Mesenchymal stem cell (in vitro differentiated cells and primary cell): ENCODE measurements around the gene ZBTB24.
A peak's percentile ranks its signal among the peaks of the same experiment; 100 is the strongest.

Experiments used
- DNase-seq: peaks from one replicate; pipeline ENCODE4 v3.0.0-alpha.2; 2013
- H2AFZ ChIP-seq: one replicate; pipeline ENCODE4 v1.6.1; 2013; ENCODE audit warnings: low read depth, mild to moderate bottlenecking, control low read depth, inconsistent platforms, low read length, moderate library complexity
- H2AK5ac ChIP-seq: 2 replicates; pipeline ENCODE4 v1.6.1; 2013; ENCODE audit warnings: low read length, moderate library complexity, mild to moderate bottlenecking, inconsistent platforms; ENCODE audit not compliant: severe bottlenecking
- H2BK120ac ChIP-seq: one replicate; pipeline ENCODE4 v1.6.1; 2013; ENCODE audit warnings: low read depth, mild to moderate bottlenecking, inconsistent platforms, low read length, moderate library complexity
- H2BK12ac ChIP-seq, 2 experiments: one replicate each; pipeline ENCODE4 v1.6.1; 2013; ENCODE audit warnings: inconsistent platforms in 2 of 2, low read length in 2 of 2, mild to moderate bottlenecking in 2 of 2, moderate library complexity in 2 of 2, control low read depth in 1 of 2
- H2BK15ac ChIP-seq: one replicate; pipeline ENCODE4 v1.6.1; 2013; ENCODE audit warnings: mild to moderate bottlenecking, low read depth, inconsistent platforms; ENCODE audit not compliant: poor library complexity, severe bottlenecking
- H2BK5ac ChIP-seq: 2 replicates; pipeline ENCODE4 v1.6.1; 2013; ENCODE audit warnings: low read depth, mild to moderate bottlenecking, low read length, control low read depth, inconsistent platforms; ENCODE audit not compliant: poor library complexity, severe bottlenecking
- H3K14ac ChIP-seq, 2 experiments: one replicate each; pipeline ENCODE4 v1.6.1; 2013; ENCODE audit warnings: inconsistent platforms in 2 of 2, low read length in 2 of 2, control low read depth in 1 of 2, mild to moderate bottlenecking in 1 of 2, moderate library complexity in 1 of 2
- H3K18ac ChIP-seq, 2 experiments: one replicate each; pipeline ENCODE4 v1.6.1; 2013; ENCODE audit warnings: inconsistent platforms in 2 of 2, low read length in 2 of 2, control low read depth in 1 of 2, low read depth in 1 of 2, mild to moderate bottlenecking in 1 of 2
- H3K23ac ChIP-seq, 2 experiments: one replicate each; pipeline ENCODE4 v1.6.1; 2013; ENCODE audit warnings: inconsistent platforms in 2 of 2, low read length in 2 of 2, mild to moderate bottlenecking in 2 of 2, moderate library complexity in 2 of 2, control low read depth in 1 of 2
- H3K27ac ChIP-seq: 2 replicates; pipeline ENCODE4 v1.5.1; 2013; ENCODE audit warnings: mild to moderate bottlenecking, moderate library complexity, low read length, control low read depth, inconsistent platforms; ENCODE audit not compliant: poor library complexity, severe bottlenecking
- H3K27me3 ChIP-seq, 2 experiments: 2 replicates each; pipeline versions ENCODE4 v1.6.1 to v1.7.0; 2013; ENCODE audit warnings: low read length in 2 of 2, mild to moderate bottlenecking in 2 of 2, moderate library complexity in 2 of 2, control low read depth in 1 of 2, inconsistent platforms in 1 of 2; ENCODE audit not compliant: control insufficient read depth in 1 of 2, insufficient read depth in 1 of 2
- H3K36me3 ChIP-seq, 2 experiments: 2 replicates each; pipeline versions ENCODE4 v1.6.1 to v1.7.0; 2013; ENCODE audit warnings: low read length in 2 of 2, control low read depth in 1 of 2, inconsistent platforms in 1 of 2, low read depth in 1 of 2, mild to moderate bottlenecking in 1 of 2; ENCODE audit not compliant: insufficient read depth in 2 of 2, control insufficient read depth in 1 of 2
- H3K4ac ChIP-seq, 2 experiments: one replicate each; pipeline ENCODE4 v1.6.1; 2013; ENCODE audit warnings: inconsistent platforms in 2 of 2, low read length in 2 of 2, mild to moderate bottlenecking in 2 of 2, moderate library complexity in 2 of 2, control low read depth in 1 of 2, low read depth in 1 of 2
- H3K4me1 ChIP-seq: 2 replicates; pipeline ENCODE4 v1.6.1; 2013; ENCODE audit warnings: low read depth, low read length, control low read depth; ENCODE audit not compliant: control insufficient read depth, insufficient read depth
- H3K4me2 ChIP-seq: 2 replicates; pipeline ENCODE4 v1.6.1; 2013; ENCODE audit warnings: low read length, mild to moderate bottlenecking, inconsistent platforms; ENCODE audit not compliant: poor library complexity, severe bottlenecking
- H3K4me3 ChIP-seq, 2 experiments: 2 replicates each; pipeline versions ENCODE4 v1.5.1 to v1.7.0; 2013; ENCODE audit warnings: low read length in 2 of 2, mild to moderate bottlenecking in 2 of 2, control low read depth in 1 of 2, low read depth in 1 of 2; ENCODE audit not compliant: insufficient read depth in 1 of 2
- H3K79me1 ChIP-seq: replicated peaks from 2 replicates; pipeline ENCODE4 v1.6.1; 2013; ENCODE audit warnings: mild to moderate bottlenecking, control low read depth, low read length, inconsistent platforms; ENCODE audit not compliant: poor library complexity, severe bottlenecking
- H3K9ac ChIP-seq: 2 replicates; pipeline ENCODE4 v1.7.0; 2013; ENCODE audit warnings: mild to moderate bottlenecking, low read length, moderate library complexity
- H3K9me3 ChIP-seq: 2 replicates; pipeline ENCODE4 v1.7.0; 2013; ENCODE audit warnings: mild to moderate bottlenecking, low read length; ENCODE audit not compliant: control insufficient read depth
- H4K8ac ChIP-seq: one replicate; pipeline ENCODE4 v1.6.1; 2013; ENCODE audit warnings: inconsistent platforms, mild to moderate bottlenecking, low read length, moderate library complexity
- H4K91ac ChIP-seq: one replicate; pipeline ENCODE4 v1.6.1; 2013; ENCODE audit warnings: mild to moderate bottlenecking, low read length, inconsistent platforms
- WGBS: methylation state at CpG from one replicate; pipeline ENCODE4 v1.1.7; 2013; ENCODE audit warnings: mixed read lengths; 5-methylcytosine and 5-hydroxymethylcytosine counted together

The ZBTB24 gene

GRCh38 chr6:109516929-109517328 is 33.9 kb upstream of the ZBTB24 start:
- H3K27ac ChIP-seq, result no peak overlapping the region
- no peak overlapping the region for H3K4ac ChIP-seq
- H3K9ac ChIP-seq, result no peak overlapping the region
- no peak overlapping the region for H2BK120ac ChIP-seq
- no peak overlapping the region for H3K4me2 ChIP-seq
- no peaks in the 10 kb centered on the region for H3K4me1 ChIP-seq
- no peak overlapping the region for H2BK12ac ChIP-seq
- no peaks in the 10 kb centered on the region for H3K9me3 ChIP-seq
- no peak overlapping the region for H2AFZ ChIP-seq
- H3K23ac ChIP-seq, result no peak overlapping the region
- no peak overlapping the region for H3K18ac ChIP-seq
- H3K36me3 ChIP-seq, result no peaks in the 10 kb centered on the region
- DNase-seq, result no peak
- no peaks in the 10 kb centered on the region for H3K27me3 ChIP-seq
- H3K79me1 ChIP-seq, result no peaks in the 10 kb centered on the region
- no peak overlapping the region for H4K8ac ChIP-seq
- no peak overlapping the region for H3K14ac ChIP-seq
- H3K4me3 ChIP-seq, result no peak overlapping the region
- no peak overlapping the region for H2BK5ac ChIP-seq
- no peak overlapping the region for H2AK5ac ChIP-seq
- no peak overlapping the region for H4K91ac ChIP-seq
- H2BK15ac ChIP-seq, result no peak overlapping the region
- 40% methylated on average over 3 of the region's 3 CpGs for WGBS

- no peak overlapping the region for H3K18ac ChIP-seq
- H3K79me1 ChIP-seq, result no peaks in the 10 kb centered on the region
- no peak overlapping the region for H3K23ac ChIP-seq
- DNase-seq, result no peak
- H2BK120ac ChIP-seq, result no peak overlapping the region
- H2AK5ac ChIP-seq, result no peak overlapping the region
- H3K9ac ChIP-seq, result no peak overlapping the region
- no peak overlapping the region for H3K14ac ChIP-seq
- H3K9me3 ChIP-seq, result no peaks in the 10 kb centered on the region
- 76% methylated on average over 2 of the region's 6 CpGs for WGBS
- H2BK15ac ChIP-seq, result no peak overlapping the region
- no peak overlapping the region for H3K4me2 ChIP-seq
- no peaks in the 10 kb centered on the region for H3K27me3 ChIP-seq
- no peak overlapping the region for H3K4me3 ChIP-seq
- no peak overlapping the region for H3K27ac ChIP-seq
- H4K8ac ChIP-seq, result no peak overlapping the region
- no peaks in the 10 kb centered on the region for H3K4me1 ChIP-seq
- no peak overlapping the region for H4K91ac ChIP-seq
- no peak overlapping the region for H3K4ac ChIP-seq
- H2BK12ac ChIP-seq, result no peak overlapping the region
- H3K36me3 ChIP-seq, result no peaks in the 10 kb centered on the region
- H2AFZ ChIP-seq, result no peak overlapping the region
- H2BK5ac ChIP-seq, result no peak overlapping the region
Observed at GRCh38 chr6:109515781-109516409, 32.9 kb upstream of the ZBTB24 start.

- H3K4me1 ChIP-seq, result no peaks in the 10 kb centered on the region
- no peak overlapping the region for H2BK5ac ChIP-seq
- no peaks in the 10 kb centered on the region for H3K36me3 ChIP-seq
- H3K14ac ChIP-seq, result no peak overlapping the region
- no peaks in the 10 kb centered on the region for H3K9me3 ChIP-seq
- DNase-seq, result no peak
- no peak overlapping the region for H3K4ac ChIP-seq
- no peak overlapping the region for H3K9ac ChIP-seq
- 90% methylated on average over 3 of the region's 3 CpGs for WGBS
- no peaks in the 10 kb centered on the region for H3K27me3 ChIP-seq
- no peak overlapping the region for H2BK15ac ChIP-seq
- H2BK120ac ChIP-seq, result no peak overlapping the region
- no peak overlapping the region for H3K27ac ChIP-seq
- H4K8ac ChIP-seq, result no peak overlapping the region
- H2AFZ ChIP-seq, result no peak overlapping the region
- H3K79me1 ChIP-seq, result no peaks in the 10 kb centered on the region
- no peak overlapping the region for H3K18ac ChIP-seq
- H3K4me2 ChIP-seq, result no peak overlapping the region
- H3K4me3 ChIP-seq, result no peak overlapping the region
- no peak overlapping the region for H2BK12ac ChIP-seq
- no peak overlapping the region for H2AK5ac ChIP-seq
- H4K91ac ChIP-seq, result no peak overlapping the region
- H3K23ac ChIP-seq, result no peak overlapping the region
Observed at GRCh38 chr6:109514946-109515345, 31.9 kb upstream of the ZBTB24 start.

- H2AK5ac ChIP-seq, result no peak overlapping the region
- H4K8ac ChIP-seq, result no peak overlapping the region
- no peaks in the 10 kb centered on the region for H3K9me3 ChIP-seq
- no peak overlapping the region for H2BK120ac ChIP-seq
- no peak overlapping the region for H3K4me2 ChIP-seq
- H3K14ac ChIP-seq, result no peak overlapping the region
- no peak overlapping the region for H2BK15ac ChIP-seq
- no peak overlapping the region for H2BK12ac ChIP-seq
- peak overlapping the region; percentile 4 for H3K27ac ChIP-seq
- no peak overlapping the region for H3K4ac ChIP-seq
- no peak overlapping the region for H3K18ac ChIP-seq
- peaks cover 0 to 3% of the 10 kb centered on the region in 2 experiments for H3K27me3 ChIP-seq
- H3K79me1 ChIP-seq, result no peaks in the 10 kb centered on the region
- peak; percentile 51 for DNase-seq
- H3K23ac ChIP-seq, result no peak overlapping the region
- no peak overlapping the region for H4K91ac ChIP-seq
- 62% methylated on average over 2 of the region's 2 CpGs for WGBS
- H3K4me1 ChIP-seq, result no peaks in the 10 kb centered on the region
- H3K36me3 ChIP-seq, result no peaks in the 10 kb centered on the region
- H3K9ac ChIP-seq, result peak overlapping the region; percentile 47
- no peak overlapping the region for H2BK5ac ChIP-seq
- no peak overlapping the region for H3K4me3 ChIP-seq
- no peak overlapping the region for H2AFZ ChIP-seq
Observed at GRCh38 chr6:109513571-109514071, 30.6 kb upstream of the ZBTB24 start.
